HCT116 (cell line): ENCODE measurements around the gene IL17C. TPM values are rescaled to one million over a fixed set of nuclear protein-coding genes. Genes with fewer than 3 reads are reported as not detected.

ENCODE experiments used
- ATAC-seq: fragments of 200-7000 bp; cut with Tn5 transposase; 2 replicates; pipeline ENCODE4 v1.9.1; 2020; ENCODE audit warnings: mild to moderate bottlenecking, moderate library complexity
- BruUV-seq: library from RNA; stranded (reverse); fragments of 400-500 nt; replicated peaks from 2 replicates; lab custom pipeline; 2021; lab: Mats Ljungman, UMichigan
- CTCF ChIA-PET: fragments of 300-600 bp; sonication (Branson Sonifier 250); formaldehyde crosslinking; loops from one replicate; lab custom pipeline; 2021; ENCODE audit warnings: antibody characterized with exemption; lab: Charles Lee
- POLR2A ChIA-PET: fragments of 300-600, 350-600 bp; sonication (Branson Sonifier 250); formaldehyde crosslinking; loops from one replicate; lab custom pipeline; 2021; ENCODE audit warnings: antibody characterized with exemption; lab: Charles Lee
- RAD21 ChIA-PET, 2 experiments: fragments of 300-600 bp; sonication (Branson Sonifier 250); formaldehyde crosslinking; loops; one replicate each; lab custom pipeline; 2023; ENCODE audit warnings: low total read pairs in 2 of 2; ENCODE audit not compliant: uncharacterized antibody in 2 of 2, unreplicated experiment in 2 of 2, low non-redundant PET in 1 of 2; lab: Charles Lee
- DNase-seq: peaks from one replicate; pipeline ENCODE4 v3.0.0-alpha.2; 2010; ENCODE audit warnings: low read depth, low spot score
- H2AFZ ChIP-seq: fragments of 200-600 bp; shearing (Covaris generic), sonication (generic); 2 replicates; pipeline ENCODE4 v1.6.1; 2017; ENCODE audit warnings: low read depth, mixed run types, mixed read lengths, antibody characterized with exemption, low read length; ENCODE audit not compliant: poor library complexity, severe bottlenecking
- H3K27ac ChIP-seq: 2 replicates; pipeline ENCODE4 v1.5.1; 2012; ENCODE audit warnings: low read depth, low read length
- H3K27me3 ChIP-seq: fragments of 200-600 bp; sonication (generic); 2 replicates; pipeline ENCODE4 v1.6.1; 2016; ENCODE audit warnings: mixed run types, low read length, mixed read lengths; ENCODE audit not compliant: insufficient read depth
- H3K36me3 ChIP-seq, 2 experiments: fragments of 200-500 bp in 1 of 2; fragments of 200-600 bp in 1 of 2; sonication (Bioruptor generic) in 1 of 2; sonication (generic) in 1 of 2; 2 replicates each; pipeline versions ENCODE4 v1.5.1 to v1.6.1; 2014 to 2016; ENCODE audit warnings: low read length in 2 of 2, inconsistent platforms in 1 of 2, mixed read lengths in 1 of 2, mixed run types in 1 of 2; ENCODE audit not compliant: insufficient read depth in 2 of 2, control insufficient read depth in 1 of 2
- H3K4me1 ChIP-seq, 2 experiments: fragments of 200-600 bp in 1 of 2; sonication (generic) in 1 of 2; 2 replicates each; pipeline versions ENCODE4 v1.5.1 to v1.6.1; 2012 to 2017; ENCODE audit warnings: low read length in 2 of 2, inconsistent platforms in 1 of 2, mild to moderate bottlenecking in 1 of 2, mixed read lengths in 1 of 2, mixed run types in 1 of 2, moderate library complexity in 1 of 2; ENCODE audit not compliant: insufficient read depth in 2 of 2, control insufficient read depth in 1 of 2
- H3K4me2 ChIP-seq: fragments of 200-600 bp; sonication (generic); 2 replicates; pipeline ENCODE4 v1.6.1; 2017; ENCODE audit warnings: mixed run types, low read length, mixed read lengths
- H3K4me3 ChIP-seq, 2 experiments: fragments of 200-600 bp in 1 of 2; sonication (generic) in 1 of 2; replicated peaks in 1 of 2; 2 replicates each; pipeline ENCODE4 v1.5.1; 2011 to 2016; ENCODE audit warnings: low read length in 2 of 2, control low read depth in 1 of 2, low read depth in 1 of 2, mild to moderate bottlenecking in 1 of 2, mixed read lengths in 1 of 2, mixed run types in 1 of 2
- H3K79me2 ChIP-seq: fragments of 200-600 bp; sonication (generic); 2 replicates; pipeline ENCODE4 v1.6.1; 2017; ENCODE audit warnings: mild to moderate bottlenecking, mixed run types, low read length, moderate library complexity, mixed read lengths; ENCODE audit not compliant: insufficient read depth
- H3K9ac ChIP-seq: fragments of 200-600 bp; sonication (generic); 2 replicates; pipeline ENCODE4 v1.6.1; 2016; ENCODE audit warnings: low read length, mixed read lengths
- H3K9me2 ChIP-seq: fragments of 200-600 bp; sonication (generic), shearing (Covaris generic); 2 replicates; pipeline ENCODE4 v1.6.1; 2017; ENCODE audit warnings: mixed run types, mild to moderate bottlenecking, moderate library complexity; ENCODE audit not compliant: insufficient read depth
- H3K9me3 ChIP-seq, 2 experiments: fragments of 200-500 bp in 1 of 2; fragments of 200-600 bp in 1 of 2; sonication (Bioruptor generic) in 1 of 2; sonication (generic) in 1 of 2; 2 replicates each; pipeline ENCODE4 v1.6.1; 2014 to 2017; ENCODE audit warnings: low read length in 2 of 2, mixed read lengths in 2 of 2, inconsistent platforms in 1 of 2, low read depth in 1 of 2, mild to moderate bottlenecking in 1 of 2, mixed run types in 1 of 2, moderate library complexity in 1 of 2; ENCODE audit not compliant: control insufficient read depth in 1 of 2, insufficient read depth in 1 of 2
- H4K20me1 ChIP-seq: fragments of 200-600 bp; sonication (generic), shearing (Covaris generic); 2 replicates; pipeline ENCODE4 v1.6.1; 2017; ENCODE audit warnings: mixed run types, mild to moderate bottlenecking, moderate library complexity; ENCODE audit not compliant: insufficient read depth
- CBX3 ChIP-seq: IDR thresholded peaks from 2 replicates; pipeline ENCODE4 v1.6.1; 2012; ENCODE audit warnings: low read depth
- EGR1 ChIP-seq: IDR thresholded peaks from 2 replicates; pipeline ENCODE4 v1.6.1; 2012; ENCODE audit warnings: low read depth
- FOSL1 ChIP-seq: IDR thresholded peaks from 2 replicates; pipeline ENCODE4 v1.6.1; 2012; ENCODE audit warnings: low read depth
- POLR2A ChIP-seq: IDR thresholded peaks from 2 replicates; pipeline ENCODE4 v1.7.0; 2011; ENCODE audit warnings: borderline replicate concordance; ENCODE audit not compliant: insufficient read depth, insufficient read length; ENCODE audit errors: extremely low read depth
- POLR2AphosphoS5 ChIP-seq: IDR thresholded peaks from 2 replicates; pipeline ENCODE4 v1.6.1; 2011; ENCODE audit warnings: mild to moderate bottlenecking, low read depth, low read length, moderate library complexity
- RAD21 ChIP-seq: IDR thresholded peaks from 2 replicates; pipeline ENCODE4 v1.6.1; 2012; ENCODE audit warnings: low read depth, mild to moderate bottlenecking
- TCF7L2 ChIP-seq: IDR thresholded peaks from 2 replicates; pipeline ENCODE4 v1.7.0; 2011; ENCODE audit warnings: borderline replicate concordance, inconsistent platforms; ENCODE audit not compliant: insufficient read depth, insufficient read length; ENCODE audit errors: extremely low read depth
- ZFX ChIP-seq: fragments of 450-650 bp; IDR thresholded peaks from 2 replicates; pipeline ENCODE4 v1.6.1; 2017
- intact Hi-C: fragments of 100-400 bp; cut with micrococcal nuclease; formaldehyde crosslinking; loops from 2 replicates; pipeline ENCODE4 v1.10.0; 2022
- total RNA-seq: library from RNA; stranded (reverse); gene quantifications from one replicate; pipeline ENCODE4 v1.2.1, GENCODE V29; 2021; ENCODE audit not compliant: unreplicated experiment
- TF ChIP-seq, protein P1 (sequence below): IDR thresholded peaks from 2 replicates; pipeline ENCODE4 v1.6.1; 2012
- TF ChIP-seq, protein P2 (sequence below): IDR thresholded peaks from 2 replicates; pipeline ENCODE4 v1.6.1; 2011; ENCODE audit warnings: mild to moderate bottlenecking, low read length, moderate library complexity; ENCODE audit not compliant: insufficient replicate concordance; ENCODE audit errors: extremely low read depth
- TF ChIP-seq, protein P3 (sequence below), 3 experiments: fragments of 200-600 bp in 1 of 3; sonication (generic) in 1 of 3; IDR thresholded peaks in 2 of 3; conservative IDR thresholded peaks in 1 of 3; 2 replicates each; pipeline ENCODE4 v1.5.1; 2012 to 2017; ENCODE audit warnings: low read depth in 2 of 3, low read length in 2 of 3, antibody characterized with exemption in 1 of 3, borderline replicate concordance in 1 of 3, control low read depth in 1 of 3, mild to moderate bottlenecking in 1 of 3, mixed read lengths in 1 of 3, mixed run types in 1 of 3, moderate library complexity in 1 of 3; ENCODE audit not compliant: insufficient read depth in 1 of 3

The IL17C gene
- total RNA-seq, 1 experiment from 2014 or later = not detected

DNA sequence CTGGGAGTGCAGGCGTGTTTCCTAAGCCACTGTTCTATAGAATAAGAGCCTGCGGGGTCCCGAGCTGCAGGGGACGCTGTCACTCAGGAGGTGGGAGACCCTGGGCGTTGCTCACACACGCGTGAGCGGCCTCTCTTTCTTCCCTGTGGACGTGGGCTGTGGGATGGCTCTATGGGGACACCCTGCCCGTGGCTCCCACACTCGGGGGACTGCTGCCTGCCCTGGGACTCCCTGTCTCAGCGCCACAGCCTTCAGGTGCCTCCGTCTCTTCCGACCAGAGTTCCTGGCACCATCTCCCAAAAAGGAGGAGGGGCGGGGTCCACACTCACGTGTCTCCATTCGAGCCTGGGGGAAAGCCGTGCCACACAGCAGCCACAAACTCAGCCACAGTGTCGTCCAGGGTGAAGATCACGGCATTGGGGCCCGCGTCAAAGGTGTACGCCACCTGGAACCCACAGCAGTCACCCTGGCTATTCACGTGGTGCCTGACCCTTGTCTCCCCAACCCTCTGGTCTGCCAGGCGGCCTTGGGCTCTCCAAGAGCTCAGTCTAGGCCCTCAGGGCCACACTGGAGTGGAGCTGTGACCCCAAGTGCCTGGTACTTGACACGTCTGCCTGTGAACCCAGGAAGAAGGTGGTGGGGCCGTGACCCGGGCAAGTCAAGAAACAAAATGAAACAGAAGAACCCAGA, 16.1 kb downstream of the IL17C start:
- ChIA-PET POLR2A (no interaction called here), CTCF (no interaction called here), RAD21 (no interaction called here)
- no peaks in the 10 kb centered on the region for H3K27me3 ChIP-seq
- H3K9ac ChIP-seq = no peak overlapping the region
- no peaks in the 10 kb centered on the region for H3K9me3 ChIP-seq
- intact Hi-C loops = loop anchor here (5.0 kb wide), 1 partner anchor 202 kb away; the partner anchor contains the start of gene ZFPM1
- DNase-seq = no peak
- no peak for ATAC-seq
- H3K4me2 ChIP-seq = no peak overlapping the region
- H3K4me1 ChIP-seq = peaks cover 14 to 23% of the 10 kb centered on the region in 2 experiments
- no peaks in the 10 kb centered on the region for H3K9me2 ChIP-seq
- no peak overlapping the region for H2AFZ ChIP-seq
- H3K79me2 ChIP-seq = peaks cover 18% of the 10 kb centered on the region
- BruUV-seq = no TSS peak
- no peaks in the 10 kb centered on the region for H4K20me1 ChIP-seq
- H3K27ac ChIP-seq = no peak overlapping the region
- TF ChIP-seq POLR2A (no peak), ZFX (no peak), RAD21 (no peak), TCF7L2 (no peak), EGR1 (no peak), POLR2AphosphoS5 (no peak), CBX3 (no peak), FOSL1 (no peak)
- TF ChIP-seq, protein P1, sequence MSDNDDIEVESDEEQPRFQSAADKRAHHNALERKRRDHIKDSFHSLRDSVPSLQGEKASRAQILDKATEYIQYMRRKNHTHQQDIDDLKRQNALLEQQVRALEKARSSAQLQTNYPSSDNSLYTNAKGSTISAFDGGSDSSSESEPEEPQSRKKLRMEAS = no peak
- TF ChIP-seq, protein P2, sequence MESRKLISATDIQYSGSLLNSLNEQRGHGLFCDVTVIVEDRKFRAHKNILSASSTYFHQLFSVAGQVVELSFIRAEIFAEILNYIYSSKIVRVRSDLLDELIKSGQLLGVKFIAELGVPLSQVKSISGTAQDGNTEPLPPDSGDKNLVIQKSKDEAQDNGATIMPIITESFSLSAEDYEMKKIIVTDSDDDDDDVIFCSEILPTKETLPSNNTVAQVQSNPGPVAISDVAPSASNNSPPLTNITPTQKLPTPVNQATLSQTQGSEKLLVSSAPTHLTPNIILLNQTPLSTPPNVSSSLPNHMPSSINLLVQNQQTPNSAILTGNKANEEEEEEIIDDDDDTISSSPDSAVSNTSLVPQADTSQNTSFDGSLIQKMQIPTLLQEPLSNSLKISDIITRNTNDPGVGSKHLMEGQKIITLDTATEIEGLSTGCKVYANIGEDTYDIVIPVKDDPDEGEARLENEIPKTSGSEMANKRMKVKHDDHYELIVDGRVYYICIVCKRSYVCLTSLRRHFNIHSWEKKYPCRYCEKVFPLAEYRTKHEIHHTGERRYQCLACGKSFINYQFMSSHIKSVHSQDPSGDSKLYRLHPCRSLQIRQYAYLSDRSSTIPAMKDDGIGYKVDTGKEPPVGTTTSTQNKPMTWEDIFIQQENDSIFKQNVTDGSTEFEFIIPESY = no peak
- TF ChIP-seq, protein P3, sequence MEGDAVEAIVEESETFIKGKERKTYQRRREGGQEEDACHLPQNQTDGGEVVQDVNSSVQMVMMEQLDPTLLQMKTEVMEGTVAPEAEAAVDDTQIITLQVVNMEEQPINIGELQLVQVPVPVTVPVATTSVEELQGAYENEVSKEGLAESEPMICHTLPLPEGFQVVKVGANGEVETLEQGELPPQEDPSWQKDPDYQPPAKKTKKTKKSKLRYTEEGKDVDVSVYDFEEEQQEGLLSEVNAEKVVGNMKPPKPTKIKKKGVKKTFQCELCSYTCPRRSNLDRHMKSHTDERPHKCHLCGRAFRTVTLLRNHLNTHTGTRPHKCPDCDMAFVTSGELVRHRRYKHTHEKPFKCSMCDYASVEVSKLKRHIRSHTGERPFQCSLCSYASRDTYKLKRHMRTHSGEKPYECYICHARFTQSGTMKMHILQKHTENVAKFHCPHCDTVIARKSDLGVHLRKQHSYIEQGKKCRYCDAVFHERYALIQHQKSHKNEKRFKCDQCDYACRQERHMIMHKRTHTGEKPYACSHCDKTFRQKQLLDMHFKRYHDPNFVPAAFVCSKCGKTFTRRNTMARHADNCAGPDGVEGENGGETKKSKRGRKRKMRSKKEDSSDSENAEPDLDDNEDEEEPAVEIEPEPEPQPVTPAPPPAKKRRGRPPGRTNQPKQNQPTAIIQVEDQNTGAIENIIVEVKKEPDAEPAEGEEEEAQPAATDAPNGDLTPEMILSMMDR (IDR thresholded peaks at IDR 0.05 in 2 of 3, conservative IDR thresholded peaks at IDR 0.05 in 1 of 3; ENCODE audit: borderline replicate concordance in 1 of 3, insufficient read depth in 1 of 3, low read depth in 2 of 3, low read length in 2 of 3) = no peak
- H3K4me3 ChIP-seq = no peak overlapping the region
- peaks cover 6 to 11% of the 10 kb centered on the region in 2 experiments; a peak in 2 of 4 replicates for H3K36me3 ChIP-seq
